Measurements from ENCODE around the gene BLM. TPM values are rescaled to one million over a fixed set of nuclear protein-coding genes. Genes with fewer than 3 reads are reported as not detected.

The BLM gene
- total RNA-seq, 1 donor: 1.4 TPM

DNA sequence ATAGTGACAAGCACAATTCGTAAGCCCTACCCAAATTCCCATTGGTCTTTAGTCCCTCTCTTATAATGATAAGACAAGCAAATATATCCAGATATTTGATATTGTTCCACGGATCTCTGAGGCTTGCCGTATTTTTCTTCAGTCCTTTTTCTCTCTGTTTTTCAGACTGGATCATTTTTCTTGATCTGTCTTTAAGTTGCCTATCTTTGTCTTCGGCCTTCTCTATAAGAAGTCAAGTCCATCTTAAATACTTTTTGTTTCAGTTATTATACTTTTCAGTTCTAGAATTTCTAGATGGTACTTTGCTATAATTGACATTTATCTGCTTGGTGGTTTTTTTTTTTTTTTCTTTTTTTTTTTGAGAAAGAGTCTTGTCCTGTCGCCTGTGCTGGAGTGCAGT is 13.7 kb upstream of the BLM start:
- Histone ChIP-seq H3K27me3 (ENCODE audit: insufficient read depth, low read length) (no peaks in the 10 kb centered on the region), H3K4me3 (ENCODE audit: insufficient read depth, low read length) (no peak overlapping the region)
- TF ChIP-seq, protein P1, sequence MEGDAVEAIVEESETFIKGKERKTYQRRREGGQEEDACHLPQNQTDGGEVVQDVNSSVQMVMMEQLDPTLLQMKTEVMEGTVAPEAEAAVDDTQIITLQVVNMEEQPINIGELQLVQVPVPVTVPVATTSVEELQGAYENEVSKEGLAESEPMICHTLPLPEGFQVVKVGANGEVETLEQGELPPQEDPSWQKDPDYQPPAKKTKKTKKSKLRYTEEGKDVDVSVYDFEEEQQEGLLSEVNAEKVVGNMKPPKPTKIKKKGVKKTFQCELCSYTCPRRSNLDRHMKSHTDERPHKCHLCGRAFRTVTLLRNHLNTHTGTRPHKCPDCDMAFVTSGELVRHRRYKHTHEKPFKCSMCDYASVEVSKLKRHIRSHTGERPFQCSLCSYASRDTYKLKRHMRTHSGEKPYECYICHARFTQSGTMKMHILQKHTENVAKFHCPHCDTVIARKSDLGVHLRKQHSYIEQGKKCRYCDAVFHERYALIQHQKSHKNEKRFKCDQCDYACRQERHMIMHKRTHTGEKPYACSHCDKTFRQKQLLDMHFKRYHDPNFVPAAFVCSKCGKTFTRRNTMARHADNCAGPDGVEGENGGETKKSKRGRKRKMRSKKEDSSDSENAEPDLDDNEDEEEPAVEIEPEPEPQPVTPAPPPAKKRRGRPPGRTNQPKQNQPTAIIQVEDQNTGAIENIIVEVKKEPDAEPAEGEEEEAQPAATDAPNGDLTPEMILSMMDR (IDR thresholded peaks at IDR 0.05; ENCODE audit: extremely low read depth, low read depth, low read length): no peak

DNA sequence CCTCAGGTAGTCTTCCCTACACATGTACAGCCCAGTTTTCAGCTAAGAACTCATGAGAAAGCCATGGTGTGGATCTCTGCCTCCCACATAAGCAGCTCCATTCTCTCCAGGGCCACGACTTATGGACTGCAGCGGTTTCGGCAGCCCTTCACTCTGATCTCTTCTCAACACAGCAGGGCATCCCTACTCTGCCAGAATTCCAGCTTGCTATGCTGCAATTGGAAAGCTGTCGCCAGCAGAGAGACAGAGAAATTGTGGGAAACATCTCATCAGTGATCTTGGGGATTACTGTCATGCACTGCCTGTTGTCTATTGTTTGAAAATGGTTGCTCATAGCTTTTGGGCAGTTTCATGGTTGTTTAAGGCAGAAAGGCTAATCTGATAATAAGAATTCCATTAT is 11.9 kb upstream of the BLM start:
- Histone ChIP-seq H3K9me3 (ENCODE audit: low read depth, low read length) (no peaks in the 10 kb centered on the region), H3K27me3 (ENCODE audit: insufficient read depth, low read length) (no peaks in the 10 kb centered on the region), H2AFZ (ENCODE audit: low read length) (no peak overlapping the region), H3K36me3 (ENCODE audit: insufficient read depth, low read length) (no peaks in the 10 kb centered on the region), H3K79me2 (ENCODE audit: insufficient read depth, low read length) (no peaks in the 10 kb centered on the region), H3K4me1 (ENCODE audit: insufficient read depth, low read length) (no peaks in the 10 kb centered on the region), H3K4me2 (ENCODE audit: insufficient read depth, low read length) (no peak overlapping the region), H4K20me1 (ENCODE audit: insufficient read depth, low read length) (no peaks in the 10 kb centered on the region), H3K4me3 (ENCODE audit: insufficient read depth, low read length) (no peak overlapping the region), H3K27ac (ENCODE audit: low read depth, low read length) (no peak overlapping the region)
- no peak for DNase-seq (ENCODE audit: insufficient read length, low spot score, missing footprints)
- TF ChIP-seq, protein P1 (IDR thresholded peaks at IDR 0.05; ENCODE audit: extremely low read depth, low read depth, low read length): no peak

More for the DNA sequence above, 13.7 kb upstream of the BLM start:
- H3K4me1 ChIP-seq (ENCODE audit: insufficient read depth, low read length): no peaks in the 10 kb centered on the region
- H3K36me3 ChIP-seq (ENCODE audit: insufficient read depth, low read length): no peaks in the 10 kb centered on the region
- H3K4me2 ChIP-seq (ENCODE audit: insufficient read depth, low read length): no peak overlapping the region
- no peak overlapping the region for H3K27ac ChIP-seq (ENCODE audit: low read depth, low read length)
- H3K79me2 ChIP-seq (ENCODE audit: insufficient read depth, low read length): no peaks in the 10 kb centered on the region
- H3K9me3 ChIP-seq (ENCODE audit: low read depth, low read length): no peaks in the 10 kb centered on the region
- no peaks in the 10 kb centered on the region for H4K20me1 ChIP-seq (ENCODE audit: insufficient read depth, low read length)
- no peak for DNase-seq (ENCODE audit: insufficient read length, low spot score, missing footprints)
- H2AFZ ChIP-seq (ENCODE audit: low read length): no peak overlapping the region

DNA sequence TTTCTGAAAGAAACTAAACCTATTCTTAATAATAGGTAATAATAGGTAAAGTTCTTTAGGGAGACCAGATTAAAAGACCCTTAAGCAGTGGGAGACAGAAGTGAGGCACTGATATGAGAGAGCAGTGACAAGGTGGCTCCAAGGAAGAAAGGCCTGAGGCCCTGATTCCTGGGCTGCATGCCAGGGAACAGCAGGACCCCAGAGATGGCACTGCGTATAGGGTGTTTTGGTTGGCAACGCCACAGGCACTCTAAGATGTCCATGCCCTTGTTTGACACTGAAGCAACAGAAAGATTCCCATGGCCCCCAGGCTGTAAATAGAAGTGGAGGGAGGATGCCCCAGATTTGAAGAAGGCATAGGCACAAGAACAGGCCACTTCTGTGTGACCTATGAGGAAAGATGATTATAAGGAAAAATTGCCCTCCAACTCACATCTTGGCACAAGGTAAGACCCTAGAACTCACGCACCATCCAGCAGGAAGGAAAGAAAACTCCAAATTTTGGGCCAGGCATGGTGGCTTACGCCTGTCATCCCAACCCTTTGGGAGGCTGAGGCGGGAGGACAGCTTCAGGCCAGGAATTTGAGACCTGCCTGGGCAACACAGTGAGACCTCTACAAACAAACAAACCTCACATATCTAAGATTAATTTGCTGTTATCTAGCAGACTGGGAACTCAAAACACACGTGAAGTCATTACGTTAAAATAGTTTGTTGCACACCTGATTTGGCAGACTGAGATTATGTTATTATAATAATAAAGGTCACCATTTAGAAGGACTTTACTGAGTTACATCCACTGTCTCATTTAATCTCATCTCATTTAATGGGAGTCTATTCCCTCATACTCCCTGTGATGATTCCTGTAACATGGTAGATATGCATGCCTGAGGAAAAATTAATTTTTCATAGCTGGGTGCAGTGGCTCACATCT is 10.5 kb upstream of the BLM start:
- TF ChIP-seq, protein P1 (IDR thresholded peaks at IDR 0.05; ENCODE audit: extremely low read depth, low read depth, low read length): no peak
- DNase-seq (ENCODE audit: insufficient read length, low spot score, missing footprints): peak; percentile 43
- no peaks in the 10 kb centered on the region for H4K20me1 ChIP-seq (ENCODE audit: insufficient read depth, low read length)
- no peak overlapping the region for H2AFZ ChIP-seq (ENCODE audit: low read length)
- no peaks in the 10 kb centered on the region for H3K79me2 ChIP-seq (ENCODE audit: insufficient read depth, low read length)
- no peaks in the 10 kb centered on the region for H3K9me3 ChIP-seq (ENCODE audit: low read depth, low read length)
- H3K4me1 ChIP-seq (ENCODE audit: insufficient read depth, low read length): no peaks in the 10 kb centered on the region
- no peak overlapping the region for H3K27ac ChIP-seq (ENCODE audit: low read depth, low read length)
- no peaks in the 10 kb centered on the region for H3K36me3 ChIP-seq (ENCODE audit: insufficient read depth, low read length)
- H3K4me3 ChIP-seq (ENCODE audit: insufficient read depth, low read length): no peak overlapping the region
- no peak overlapping the region for H3K4me2 ChIP-seq (ENCODE audit: insufficient read depth, low read length)
- H3K27me3 ChIP-seq (ENCODE audit: insufficient read depth, low read length): no peaks in the 10 kb centered on the region

DNA sequence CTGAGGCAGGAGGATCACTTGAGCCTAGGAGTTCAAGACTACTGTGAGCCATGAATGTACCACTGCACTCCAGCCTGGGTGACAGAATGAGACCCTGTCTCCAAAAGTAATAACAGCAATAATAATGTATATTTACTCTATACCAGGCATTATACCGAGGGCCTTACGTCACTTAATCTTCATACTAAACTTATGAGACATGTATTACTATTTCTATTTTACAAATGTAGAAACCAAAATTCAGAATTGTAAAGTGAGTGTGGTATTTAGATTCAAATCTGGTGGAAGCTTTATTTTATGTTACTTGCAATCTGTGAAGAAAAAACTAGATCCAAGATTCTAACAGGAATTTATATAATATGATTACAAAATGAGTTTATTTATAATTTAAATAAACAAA is 9.7 kb upstream of the BLM start:
- Histone ChIP-seq H2AFZ (ENCODE audit: low read length) (no peak overlapping the region), H4K20me1 (ENCODE audit: insufficient read depth, low read length) (no peaks in the 10 kb centered on the region), H3K27me3 (ENCODE audit: insufficient read depth, low read length) (no peaks in the 10 kb centered on the region), H3K4me1 (ENCODE audit: insufficient read depth, low read length) (no peaks in the 10 kb centered on the region), H3K9me3 (ENCODE audit: low read depth, low read length) (no peaks in the 10 kb centered on the region), H3K79me2 (ENCODE audit: insufficient read depth, low read length) (no peaks in the 10 kb centered on the region), H3K4me3 (ENCODE audit: insufficient read depth, low read length) (no peak overlapping the region), H3K4me2 (ENCODE audit: insufficient read depth, low read length) (no peak overlapping the region), H3K36me3 (ENCODE audit: insufficient read depth, low read length) (no peaks in the 10 kb centered on the region), H3K27ac (ENCODE audit: low read depth, low read length) (no peak overlapping the region)
- TF ChIP-seq, protein P1 (IDR thresholded peaks at IDR 0.05; ENCODE audit: extremely low read depth, low read depth, low read length): no peak
- no peak for DNase-seq (ENCODE audit: insufficient read length, low spot score, missing footprints)
